ENCODE measurements around the gene POLR2J2.
"Not testable (repeated sequence)": the region's sequence is repeated elsewhere in the genome, so short reads cannot be mapped to it uniquely, and the experiment has no call there.

The POLR2J2 gene

DNA sequence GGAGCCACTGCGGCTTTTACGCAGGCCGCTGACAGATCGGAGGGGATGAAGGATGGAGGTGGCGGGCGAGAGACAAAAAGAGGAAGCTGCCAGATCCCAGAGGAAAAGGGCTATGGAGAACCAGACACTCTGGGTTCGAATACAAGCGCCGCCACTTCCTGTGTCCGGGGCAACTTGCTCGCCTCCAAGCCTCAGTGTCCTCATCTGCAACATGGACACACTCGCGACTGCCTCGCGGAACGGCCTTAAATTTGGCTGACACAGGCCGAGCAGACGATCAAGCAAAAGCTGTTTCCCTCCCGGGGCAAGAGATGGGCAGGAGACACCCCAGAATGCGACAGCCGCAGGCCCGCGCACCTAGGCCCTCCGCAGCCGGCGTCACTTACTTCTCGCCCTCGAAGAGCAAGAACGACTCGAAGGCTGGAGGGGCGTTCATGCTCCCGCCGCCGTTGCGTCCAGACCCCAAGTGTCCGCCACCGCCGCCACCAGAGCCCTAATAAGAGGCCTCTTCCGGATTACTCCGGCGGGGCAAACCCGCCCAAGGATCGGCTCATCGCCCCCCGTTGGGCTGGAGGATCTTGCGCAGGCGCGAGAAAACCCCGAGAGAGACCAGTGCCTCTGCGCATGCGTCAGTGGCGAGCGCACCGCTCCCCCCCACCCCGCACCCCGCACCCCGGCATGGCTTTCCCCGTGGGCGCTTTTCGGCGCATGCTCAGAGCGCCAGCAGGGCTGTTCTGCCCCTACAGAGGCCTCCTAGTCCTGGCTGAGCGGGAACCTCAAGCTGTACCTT, at the start of gene POLR2J2:
Gene POLR2J2, minus strand, starts transcription at position 498 of the 790 bp plus-strand sequence. Its CDS starts 62 bp downstream, at position 436.
- not testable (repeated sequence) for DNase-seq

- DNase-seq, result not testable (repeated sequence)
These were observed 47.0 kb upstream of the POLR2J2 start for GRCh38 chr7:102718491-102718890.

DNA sequence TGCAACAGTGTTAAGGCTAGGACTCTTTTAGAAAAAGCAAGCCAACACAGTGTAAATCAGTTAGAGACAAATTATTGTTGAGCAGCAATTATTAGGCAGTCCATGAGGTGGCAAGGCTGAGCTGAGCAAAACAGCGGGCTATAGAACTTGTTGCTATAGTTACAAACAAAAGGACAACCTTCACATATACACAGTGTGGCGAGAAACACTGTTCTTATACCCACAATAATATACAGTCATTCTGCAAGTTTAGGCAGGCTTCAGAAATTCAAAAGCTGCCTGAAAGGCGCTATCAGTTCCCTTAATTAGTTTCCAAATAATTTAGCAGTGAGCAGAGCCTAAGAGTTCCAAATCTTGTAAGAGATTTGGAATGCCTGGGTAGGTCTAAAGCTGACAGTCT, 44.3 kb upstream of the POLR2J2 start:
- DNase-seq, result not testable (repeated sequence)

DNA sequence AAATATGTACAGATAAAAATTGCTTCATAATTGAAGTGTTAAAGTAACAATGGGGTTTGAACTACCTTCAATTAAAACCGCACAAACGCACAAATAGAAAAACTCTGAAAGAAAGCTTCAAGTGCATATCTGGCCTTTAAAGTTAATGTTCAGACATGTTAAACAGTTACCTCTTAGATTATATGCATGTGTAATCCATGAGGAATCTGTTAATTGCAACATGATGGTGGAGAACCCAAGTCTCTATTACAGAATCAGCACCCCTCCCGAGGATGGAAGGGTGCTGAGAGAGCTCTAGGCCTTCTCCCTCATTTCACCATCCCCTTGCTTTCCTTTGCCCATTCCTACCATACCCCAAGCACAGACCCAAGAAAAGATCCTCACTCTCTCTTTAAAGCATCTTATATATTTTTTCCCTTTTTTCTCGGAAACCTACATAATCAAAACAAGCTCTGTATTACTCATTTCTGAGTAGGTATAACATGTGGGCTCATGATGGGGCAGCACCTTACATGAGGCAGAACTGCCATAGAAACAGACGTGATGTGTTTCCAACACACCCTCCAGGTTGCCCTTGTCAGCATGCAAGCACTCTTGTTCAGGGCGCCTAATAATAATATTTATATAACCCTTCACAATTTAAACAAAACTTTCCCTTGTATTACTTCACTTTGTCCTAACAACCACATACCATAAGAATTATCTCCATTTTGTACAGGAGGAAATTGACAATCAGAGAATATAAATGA, 43.5 kb upstream of the POLR2J2 start:
- DNase-seq, result not testable (repeated sequence)

DNA sequence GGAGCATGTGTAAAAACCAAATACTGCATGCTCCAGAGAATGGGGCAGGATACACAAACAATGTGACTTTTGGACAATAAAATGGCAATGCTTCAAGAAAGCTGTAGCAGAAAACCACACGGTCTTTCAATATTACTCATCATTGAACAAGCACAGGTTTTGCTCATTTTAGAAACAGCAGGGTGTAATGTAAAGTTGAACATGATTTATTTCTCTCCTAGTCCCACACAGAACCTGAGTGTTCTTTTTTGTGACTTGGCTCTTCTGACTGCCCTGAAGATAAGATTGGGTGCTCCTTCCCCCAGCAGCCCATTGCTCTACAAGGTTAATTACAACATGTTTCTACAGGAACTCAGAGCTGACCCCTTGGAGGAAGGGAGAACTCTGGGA, 42.2 kb upstream of the POLR2J2 start:
- not testable (repeated sequence) for DNase-seq

GRCh38 chr7:102713011-102713690, 41.7 kb upstream of the POLR2J2 start:
- not testable (repeated sequence) for DNase-seq

DNA sequence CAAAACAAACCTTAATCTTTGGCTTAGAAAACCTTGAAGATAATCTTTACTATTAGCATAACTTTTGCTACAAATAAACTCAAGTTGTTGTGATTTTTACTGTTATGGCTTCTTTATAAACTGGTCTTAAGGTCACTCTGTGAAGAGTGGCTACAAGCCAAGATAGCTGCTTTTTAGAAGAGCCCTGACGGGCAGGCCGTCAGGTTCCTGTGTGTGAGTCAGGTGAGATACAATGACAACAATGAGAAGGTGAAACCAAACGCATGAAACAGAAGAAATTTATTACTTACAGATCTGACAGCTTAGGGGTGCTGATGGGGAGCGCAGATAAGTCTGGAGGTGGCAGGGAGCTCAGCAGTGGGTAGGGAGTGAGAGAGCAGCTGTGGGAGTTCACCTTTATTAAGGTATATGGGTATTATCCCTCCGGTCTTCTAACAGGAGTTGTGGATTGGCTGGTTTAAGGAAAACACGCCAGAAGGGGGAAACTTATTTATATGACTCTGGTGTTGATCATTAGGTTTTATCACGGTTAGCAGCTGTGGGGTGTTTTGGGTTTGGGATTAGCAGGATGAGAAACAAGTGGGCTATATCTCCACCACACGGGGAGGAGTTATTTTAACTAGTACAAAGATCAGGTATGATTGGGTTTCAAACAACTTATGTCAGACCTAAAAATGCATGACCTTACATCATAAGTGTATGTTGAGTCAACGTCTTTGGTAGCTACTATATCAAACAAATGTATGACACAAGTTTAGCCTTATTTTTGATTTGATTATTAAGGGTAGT, 27.7 kb upstream of the POLR2J2 start:
- DNase-seq, result not testable (repeated sequence)

DNA sequence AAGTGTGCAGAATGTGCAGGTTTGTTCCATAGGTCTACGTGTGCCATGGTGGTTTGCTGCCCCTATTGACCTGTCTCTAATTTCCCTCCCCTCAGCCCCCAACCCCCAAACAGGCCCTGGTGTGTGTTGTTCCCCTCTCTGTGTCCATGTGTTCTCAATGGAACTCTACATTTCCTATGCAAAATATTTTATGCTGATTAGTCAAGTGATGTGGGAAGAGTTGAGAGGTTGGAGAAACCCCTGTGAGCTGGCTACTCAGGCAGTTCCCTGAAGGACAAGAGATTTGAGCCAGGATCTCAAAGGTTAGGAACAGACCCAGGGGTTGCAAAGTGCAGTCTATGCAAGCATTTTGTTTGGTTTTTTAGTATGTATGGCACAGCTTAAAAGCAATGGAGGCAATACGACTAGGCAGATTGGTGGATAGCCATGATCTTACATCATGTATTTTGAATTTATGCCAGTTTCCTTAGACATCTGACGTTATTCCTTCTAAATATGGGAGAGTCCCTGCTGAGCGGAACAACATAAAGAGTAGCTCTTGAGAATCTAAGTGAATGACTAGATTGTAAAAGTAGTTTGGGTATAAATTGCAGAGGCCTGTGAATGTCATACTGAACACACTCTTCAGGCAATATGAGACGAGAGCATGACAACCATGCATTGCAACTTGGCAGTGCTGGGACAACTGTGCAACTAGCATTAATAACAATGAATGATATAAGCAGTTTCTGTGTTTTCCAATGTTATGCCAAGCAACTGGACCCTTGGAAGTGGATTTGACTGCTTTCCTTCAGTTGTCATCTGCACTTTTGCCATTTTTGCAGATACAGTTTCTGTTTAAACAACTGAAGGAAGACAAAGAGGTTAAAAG, 26.4 kb upstream of the POLR2J2 start:
- DNase-seq, result not testable (repeated sequence)

- not testable (repeated sequence) for DNase-seq
These were observed 24.5 kb upstream of the POLR2J2 start for GRCh38 chr7:102696009-102696408.

DNA sequence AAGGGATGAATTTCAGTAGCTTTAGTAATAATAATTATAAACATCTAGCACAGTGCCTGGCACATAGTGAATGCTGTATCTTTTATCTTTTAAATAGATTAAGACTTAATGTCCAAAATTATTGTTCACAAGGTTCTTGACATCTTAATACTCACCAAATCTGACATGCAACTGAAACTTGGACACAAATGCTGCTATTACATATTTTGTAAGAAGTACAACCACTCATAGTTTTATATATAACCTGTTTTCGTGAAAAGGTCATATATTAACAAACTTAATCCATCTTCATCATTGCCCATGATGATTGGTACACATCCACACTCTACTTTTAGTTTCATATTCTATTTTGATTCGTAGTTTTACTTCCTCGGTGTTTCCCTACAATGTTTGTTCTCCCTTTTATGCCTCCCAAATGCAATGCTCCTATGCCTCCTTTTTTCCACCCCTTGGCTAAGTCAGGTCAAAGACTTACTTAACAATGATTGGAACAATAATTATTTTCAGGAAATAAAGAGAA, 23.6 kb upstream of the POLR2J2 start:
- DNase-seq, result not testable (repeated sequence)

- not testable (repeated sequence) for DNase-seq
These were observed 22.5 kb upstream of the POLR2J2 start for GRCh38 chr7:102694008-102694407.

DNA sequence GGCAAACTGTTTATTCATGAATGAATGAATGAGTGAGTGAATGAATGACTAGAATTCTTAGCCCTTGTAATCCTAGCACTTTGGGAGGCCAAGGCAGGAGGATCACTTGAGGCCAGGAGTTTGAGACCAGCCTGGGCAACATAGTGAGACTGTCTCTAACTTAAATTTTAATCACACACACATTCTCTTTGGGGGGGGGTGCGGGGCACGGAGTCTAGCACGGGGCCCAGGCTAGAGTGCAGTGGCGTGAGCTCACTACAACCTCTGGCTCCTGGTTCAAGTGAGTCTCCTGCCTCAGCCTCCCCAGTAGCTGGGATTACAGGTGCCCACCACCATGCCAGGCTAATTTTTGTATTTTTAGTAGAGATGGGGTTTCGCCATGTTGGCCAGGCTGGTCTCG, 19.1 kb upstream of the POLR2J2 start:
- DNase-seq, result not testable (repeated sequence)

GRCh38 chr7:102689436-102690282, 18.2 kb upstream of the POLR2J2 start:
- not testable (repeated sequence) for DNase-seq

GRCh38 chr7:102688299-102689036, 17.0 kb upstream of the POLR2J2 start:
- DNase-seq, result not testable (repeated sequence)

DNA sequence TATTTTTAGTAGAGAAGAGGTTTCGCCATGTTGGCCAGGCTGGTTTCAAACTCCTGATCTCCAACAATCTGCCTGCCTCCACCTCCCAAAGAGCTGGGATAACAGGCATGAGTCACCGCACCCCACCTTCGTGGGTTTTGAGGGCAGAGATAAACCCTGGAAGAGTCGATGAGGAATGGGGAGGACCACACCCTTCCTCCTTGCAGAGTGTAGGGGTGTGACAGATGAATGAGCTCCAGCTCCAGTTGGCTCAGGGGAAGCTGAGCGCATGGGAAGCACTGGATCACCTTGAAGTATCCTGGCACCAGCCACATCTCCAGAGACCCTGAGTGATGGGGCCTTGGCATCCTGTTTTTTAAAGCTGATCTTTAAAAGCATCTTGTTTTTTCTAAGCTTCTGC, 11.1 kb upstream of the POLR2J2 start:
- not testable (repeated sequence) for DNase-seq

DNA sequence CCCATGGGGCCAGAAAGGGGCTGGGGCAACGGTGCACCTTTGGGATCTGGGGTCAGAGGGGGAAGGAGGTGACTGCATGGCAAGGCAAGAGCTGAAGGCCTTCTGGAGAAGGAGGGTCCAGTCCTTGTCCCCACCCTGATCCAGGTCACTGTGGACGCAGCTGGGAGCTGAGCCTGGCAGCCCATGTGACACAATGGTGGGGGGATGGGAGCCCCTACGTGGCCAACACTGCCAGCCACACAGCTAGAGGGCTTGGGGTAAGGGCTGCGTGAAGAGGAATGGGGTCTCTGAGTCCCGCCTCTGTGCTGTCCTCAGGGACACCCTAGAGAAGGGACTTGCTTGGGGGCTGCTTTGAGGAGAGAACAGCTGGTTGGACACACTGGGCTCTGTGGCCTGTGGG, 9.3 kb upstream of the POLR2J2 start:
- not testable (repeated sequence) for DNase-seq

- DNase-seq, result not testable (repeated sequence)
These were observed 4.1 kb upstream of the POLR2J2 start for GRCh38 chr7:102675545-102675944.

DNA sequence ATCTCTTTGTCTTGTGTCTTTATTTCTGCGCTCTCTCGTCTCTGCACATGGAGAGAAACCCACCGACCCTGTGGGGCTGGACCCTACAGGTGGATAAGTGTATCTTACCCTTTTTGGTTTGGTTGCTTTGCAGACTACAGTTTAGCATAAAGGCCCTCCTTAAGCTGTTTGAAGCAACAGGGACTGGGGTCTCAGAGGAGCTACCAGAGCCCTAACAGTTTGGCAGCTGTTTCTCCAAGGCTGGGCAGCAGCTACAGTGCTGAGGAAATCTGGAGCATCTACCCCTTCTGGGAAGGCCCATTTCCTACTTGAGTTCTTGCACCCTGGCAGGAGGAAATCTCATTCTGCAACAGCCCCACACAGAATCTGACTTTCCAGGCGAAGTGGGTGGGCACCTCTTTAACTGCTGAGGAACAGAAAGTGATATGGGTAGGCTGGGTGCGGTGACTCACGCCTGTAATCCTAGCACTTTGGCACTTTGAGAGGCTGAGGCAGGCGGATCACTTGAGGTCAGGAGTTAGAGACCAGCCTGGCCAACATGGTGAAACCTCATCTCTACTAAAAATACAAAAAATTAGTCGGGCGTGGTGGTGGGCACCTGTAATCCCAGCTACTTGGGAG, 2.1 kb upstream of the POLR2J2 start:
- DNase-seq, result not testable (repeated sequence)

DNA sequence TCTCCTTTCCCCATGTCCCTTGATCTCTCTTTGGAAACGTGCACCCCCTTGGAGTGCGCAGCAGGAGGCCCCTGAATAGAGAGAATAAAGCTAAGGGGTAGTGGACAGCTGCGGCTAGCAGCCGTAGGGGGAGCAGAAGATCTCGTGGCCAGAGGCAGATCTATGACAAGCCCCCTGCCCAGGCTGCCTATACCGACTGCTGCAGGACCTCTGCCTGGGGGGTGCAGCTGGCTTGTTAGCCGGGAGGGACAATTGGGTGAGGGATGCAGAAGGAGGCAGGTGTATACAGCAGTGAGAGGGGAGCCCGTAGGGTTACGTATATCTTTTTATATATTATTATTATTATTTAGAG, 469 bp upstream of the POLR2J2 start:
- not testable (repeated sequence) for DNase-seq
